Endothelial cell of umbilical vein (primary cell): ENCODE measurements around the gene TLDC2. TPM values are rescaled to one million over a fixed set of nuclear protein-coding genes. Genes with fewer than 3 reads are reported as not detected.

Experiments
- BruUV-seq: library from RNA; stranded (reverse); fragments of 400-500 nt; replicated peaks from 2 replicates; lab custom pipeline; 2021; lab: Mats Ljungman, UMichigan
- CTCF ChIA-PET: fragments of 300-600, 350-600 bp; sonication (Branson Sonifier 250); formaldehyde crosslinking; loops from one replicate; lab custom pipeline; 2021; ENCODE audit warnings: antibody characterized with exemption, inconsistent platforms; lab: Charles Lee
- POLR2A ChIA-PET: fragments of 300-600, 350-600 bp; sonication (Branson Sonifier 250); formaldehyde crosslinking; loops from one replicate; lab custom pipeline; 2021; ENCODE audit warnings: antibody characterized with exemption, inconsistent platforms; lab: Charles Lee
- DNase-seq: peaks from one replicate; pipeline ENCODE4 v3.0.0-alpha.2; 2011; ENCODE audit warnings: low read depth, low spot score
- FAIRE-seq: peaks from 2 replicates; lab custom pipeline; 2011; peaks lifted over from hg19 to GRCh38; lab: Jason Lieb, UNC
- H2AFZ ChIP-seq: 2 replicates; pipeline ENCODE4 v1.6.0; 2012; ENCODE audit warnings: low read depth, low read length, control low read depth, inconsistent platforms
- H3K27ac ChIP-seq: 2 replicates; pipeline ENCODE4 v1.5.1; 2011; ENCODE audit warnings: low read depth, mild to moderate bottlenecking, control low read depth, low read length, moderate library complexity; ENCODE audit not compliant: insufficient read depth
- H3K27me3 ChIP-seq, 2 experiments: 2 replicates each; pipeline versions ENCODE4 v1.6.0 to v1.6.1; 2011; ENCODE audit warnings: low read length in 2 of 2, mixed read lengths in 1 of 2; ENCODE audit not compliant: control insufficient read depth in 2 of 2, insufficient read depth in 2 of 2
- H3K36me3 ChIP-seq, 2 experiments: 2 replicates in 1 of 2; 3 replicates in 1 of 2; pipeline ENCODE4 v1.5.1; 2011; ENCODE audit warnings: low read length in 2 of 2, mild to moderate bottlenecking in 1 of 2, moderate library complexity in 1 of 2; ENCODE audit not compliant: control insufficient read depth in 2 of 2, insufficient read depth in 2 of 2; ENCODE audit errors: extremely low read depth in 1 of 2
- H3K4me1 ChIP-seq: 3 replicates; pipeline ENCODE4 v1.5.1; 2011; ENCODE audit warnings: mild to moderate bottlenecking, low read length; ENCODE audit not compliant: control insufficient read depth, insufficient read depth; ENCODE audit errors: extremely low read depth
- H3K4me2 ChIP-seq: 2 replicates; pipeline ENCODE4 v1.6.1; 2011; ENCODE audit warnings: low read length, control low read depth, mixed read lengths; ENCODE audit not compliant: insufficient read depth
- H3K4me3 ChIP-seq, 3 experiments: fragments of 200-600 bp in 1 of 3; sonication (generic), shearing (Covaris generic) in 1 of 3; replicated peaks in 1 of 3; 2 replicates each; pipeline ENCODE4 v1.5.1; 2011 to 2016; ENCODE audit warnings: control low read depth in 3 of 3, low read length in 3 of 3, mild to moderate bottlenecking in 2 of 3, inconsistent platforms in 1 of 3, low read depth in 1 of 3, moderate library complexity in 1 of 3; ENCODE audit not compliant: insufficient read depth in 1 of 3
- H3K79me2 ChIP-seq: 2 replicates; pipeline ENCODE4 v1.6.0; 2012; ENCODE audit warnings: low read length, inconsistent platforms; ENCODE audit not compliant: control insufficient read depth, insufficient read depth
- H3K9ac ChIP-seq: replicated peaks from 2 replicates; pipeline ENCODE3; 2011; ENCODE audit warnings: low read length, control low read depth; ENCODE audit not compliant: insufficient read depth; ENCODE audit errors: extremely low read depth
- H3K9me1 ChIP-seq: replicated peaks from 3 replicates; pipeline ENCODE4 v1.6.0; 2011; ENCODE audit warnings: mild to moderate bottlenecking, low read length; ENCODE audit not compliant: control insufficient read depth, insufficient read depth; ENCODE audit errors: extremely low read depth
- H3K9me3 ChIP-seq: replicated peaks from 2 replicates; pipeline ENCODE4 v1.5.1; 2012; ENCODE audit warnings: low read length, inconsistent platforms; ENCODE audit not compliant: control insufficient read depth, insufficient read depth
- H4K20me1 ChIP-seq: replicated peaks from 2 replicates; pipeline ENCODE3; 2011; ENCODE audit warnings: mild to moderate bottlenecking, low read length; ENCODE audit not compliant: control insufficient read depth, insufficient read depth; ENCODE audit errors: extremely low read depth
- EZH2 ChIP-seq: IDR thresholded peaks from 2 replicates; pipeline ENCODE4 v1.6.1; 2012; ENCODE audit warnings: borderline replicate concordance, low read depth, mild to moderate bottlenecking, moderate library complexity, low read length, inconsistent platforms; ENCODE audit not compliant: severe bottlenecking
- FOS ChIP-seq: IDR thresholded peaks from 2 replicates; pipeline ENCODE4 v1.6.1; 2011; ENCODE audit warnings: mild to moderate bottlenecking, low read length, moderate library complexity, borderline replicate concordance; ENCODE audit not compliant: insufficient read depth
- GATA2 ChIP-seq: IDR thresholded peaks from 2 replicates; pipeline ENCODE4 v1.7.0; 2011; ENCODE audit warnings: low read depth, mild to moderate bottlenecking, moderate library complexity, mixed read lengths, low read length; ENCODE audit not compliant: insufficient read length, insufficient read depth
- JUN ChIP-seq: IDR thresholded peaks from 2 replicates; pipeline ENCODE4 v1.6.1; 2011; ENCODE audit warnings: borderline replicate concordance, low read depth; ENCODE audit not compliant: insufficient read length, insufficient read depth
- MYC ChIP-seq: IDR thresholded peaks from one replicate; pipeline ENCODE4 v1.6.1; 2011; ENCODE audit warnings: mild to moderate bottlenecking, low read depth, low read length
- POLR2A ChIP-seq: IDR thresholded peaks from 2 replicates; pipeline ENCODE4 v1.6.1; 2012; ENCODE audit warnings: low read depth, mild to moderate bottlenecking, control low read depth, low read length
- POLR2AphosphoS5 ChIP-seq: IDR thresholded peaks from 2 replicates; pipeline ENCODE4 v1.6.1; 2012; ENCODE audit warnings: low read depth, mild to moderate bottlenecking, control low read depth, low read length, moderate library complexity; ENCODE audit not compliant: insufficient read depth
- dilution Hi-C: fragments of 300-500 bp; cut with MboI; formaldehyde crosslinking; loops from one replicate; pipeline ENCODE4 v1.15.0; 2019; ENCODE audit warnings: low sequenced_read_pairs; ENCODE audit not compliant: extremely low pct_ligation_motif_present
- intact Hi-C: fragments of 100-400 bp; cut with micrococcal nuclease; formaldehyde crosslinking; loops from one replicate; pipeline ENCODE4 v1.10.0; 2022
- polyA plus RNA-seq, 4 experiments: library from polyadenylated mRNA; depleted of rRNA in 3 of 4; stranded (reverse) in 3 of 4; unstranded in 1 of 4; fragments of >200 nt; gene quantifications; 2 replicates each; pipeline versions ENCODE4 v1.2.1 to v1.2.3, GENCODE V29; 2011 to 2012; ENCODE audit warnings: missing spikeins in 1 of 4
- total RNA-seq: library from RNA; stranded (reverse); gene quantifications from 2 replicates; pipeline ENCODE4 v1.2.3, GENCODE V29; 2021
- TF ChIP-seq, protein P1 (sequence below): IDR thresholded peaks from 2 replicates; pipeline ENCODE4 v1.6.1; 2011; ENCODE audit not compliant: insufficient read depth, insufficient read length
- TF ChIP-seq, protein P2 (sequence below), 2 donors: IDR thresholded peaks; 1 replicate in 1 of 2; 2 replicates in 1 of 2; pipeline ENCODE4 v1.5.1; 2011; ENCODE audit warnings: low read length in 2 of 2, mild to moderate bottlenecking in 2 of 2, moderate library complexity in 2 of 2, control low read depth in 1 of 2, inconsistent platforms in 1 of 2, low read depth in 1 of 2; ENCODE audit not compliant: insufficient read depth in 1 of 2; ENCODE audit errors: extremely low read depth in 1 of 2

The TLDC2 gene
- total and polyA plus RNA-seq, 2 donors (not counting 3 experiments of a cell fraction or from before 2014, with no cell fraction given), result not detected

DNA sequence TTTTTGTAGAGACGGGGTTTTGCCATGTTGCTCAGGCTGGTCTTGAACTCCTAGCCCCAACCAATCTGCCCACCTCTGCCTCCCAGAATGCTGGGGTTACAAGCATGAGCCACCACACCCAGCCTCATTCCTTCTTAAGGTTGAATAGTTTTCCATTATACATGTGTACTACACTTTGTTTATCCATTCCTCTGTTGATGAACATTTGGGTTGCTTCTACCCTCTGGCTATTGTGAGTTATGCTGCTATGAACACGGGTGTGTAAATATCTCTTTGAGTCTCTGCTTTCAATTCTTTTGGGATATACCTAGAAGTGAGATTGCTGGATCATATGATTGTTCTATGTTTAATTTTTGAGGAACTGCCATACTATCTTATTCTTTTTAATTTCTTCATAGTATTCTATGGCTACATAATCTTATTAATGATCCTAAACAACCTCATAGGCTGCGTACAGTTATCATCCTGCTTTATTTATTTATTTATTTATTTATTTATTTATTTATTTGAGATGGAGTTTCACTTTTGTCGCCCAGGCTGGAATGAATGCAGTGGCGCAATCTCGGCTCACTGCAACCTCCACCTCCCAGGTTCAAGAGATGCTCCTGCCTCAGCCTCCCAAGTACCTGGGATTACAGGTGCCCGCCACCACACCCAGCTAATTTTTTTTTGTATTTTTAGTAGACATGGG is 49.2 kb upstream of the TLDC2 start:
- ChIA-PET CTCF (interaction anchor here (2.4 kb wide), 1 partner anchor 18 kb away, joined by 8 read pairs; no protein-coding TSS in a partner anchor), POLR2A (no interaction called here)
- peaks cover 11 to 15% of the 10 kb centered on the region in 2 experiments for H3K36me3 ChIP-seq
- H3K4me3 ChIP-seq, result no peak overlapping the region
- no peak overlapping the region for H2AFZ ChIP-seq
- no peak overlapping the region for H3K9ac ChIP-seq
- no peaks in the 10 kb centered on the region for H3K79me2 ChIP-seq
- H3K27ac ChIP-seq, result no peak overlapping the region
- no peaks in the 10 kb centered on the region for H3K27me3 ChIP-seq
- FAIRE-seq (no peak), DNase-seq (no peak)
- H3K9me1 ChIP-seq, result no peaks in the 10 kb centered on the region
- dilution Hi-C loops, result no loop called here
- H4K20me1 ChIP-seq, result no peaks in the 10 kb centered on the region
- no peak overlapping the region for H3K4me2 ChIP-seq
- intact Hi-C loops, result no loop called here
- TF ChIP-seq EZH2, result no peak
- no peak for TF ChIP-seq MYC
- TF ChIP-seq, protein P1, sequence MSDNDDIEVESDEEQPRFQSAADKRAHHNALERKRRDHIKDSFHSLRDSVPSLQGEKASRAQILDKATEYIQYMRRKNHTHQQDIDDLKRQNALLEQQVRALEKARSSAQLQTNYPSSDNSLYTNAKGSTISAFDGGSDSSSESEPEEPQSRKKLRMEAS, result no peak
- TF ChIP-seq GATA2, result no peak
- no peak for TF ChIP-seq FOS
- TF ChIP-seq, protein P2, sequence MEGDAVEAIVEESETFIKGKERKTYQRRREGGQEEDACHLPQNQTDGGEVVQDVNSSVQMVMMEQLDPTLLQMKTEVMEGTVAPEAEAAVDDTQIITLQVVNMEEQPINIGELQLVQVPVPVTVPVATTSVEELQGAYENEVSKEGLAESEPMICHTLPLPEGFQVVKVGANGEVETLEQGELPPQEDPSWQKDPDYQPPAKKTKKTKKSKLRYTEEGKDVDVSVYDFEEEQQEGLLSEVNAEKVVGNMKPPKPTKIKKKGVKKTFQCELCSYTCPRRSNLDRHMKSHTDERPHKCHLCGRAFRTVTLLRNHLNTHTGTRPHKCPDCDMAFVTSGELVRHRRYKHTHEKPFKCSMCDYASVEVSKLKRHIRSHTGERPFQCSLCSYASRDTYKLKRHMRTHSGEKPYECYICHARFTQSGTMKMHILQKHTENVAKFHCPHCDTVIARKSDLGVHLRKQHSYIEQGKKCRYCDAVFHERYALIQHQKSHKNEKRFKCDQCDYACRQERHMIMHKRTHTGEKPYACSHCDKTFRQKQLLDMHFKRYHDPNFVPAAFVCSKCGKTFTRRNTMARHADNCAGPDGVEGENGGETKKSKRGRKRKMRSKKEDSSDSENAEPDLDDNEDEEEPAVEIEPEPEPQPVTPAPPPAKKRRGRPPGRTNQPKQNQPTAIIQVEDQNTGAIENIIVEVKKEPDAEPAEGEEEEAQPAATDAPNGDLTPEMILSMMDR (IDR thresholded peaks at IDR 0.05; ENCODE audit: extremely low read depth in 1 of 2, insufficient read depth in 1 of 2, low read depth in 1 of 2, low read length in 2 of 2), result no peak
- no peak for TF ChIP-seq POLR2AphosphoS5
- TF ChIP-seq JUN, result no peak
- no peak for TF ChIP-seq POLR2A
- H3K4me1 ChIP-seq, result peaks cover 13% of the 10 kb centered on the region
- H3K9me3 ChIP-seq, result no peaks in the 10 kb centered on the region
- no TSS peak for BruUV-seq
